Effector memory CD8-positive, alpha-beta T cell (primary cell): ENCODE results near the gene NUP210.
"Not testable (repeated sequence)": the region's sequence is repeated elsewhere in the genome, so short reads cannot be mapped to it uniquely, and the experiment has no call there.

Experiments used
- ATAC-seq: fragments of 150-1000 bp; cut with Tn5 transposase; replicated peaks from 2 replicates; pipeline ENCODE4 v1.10.0; 2021; ENCODE audit warnings: mild to moderate bottlenecking, moderate library complexity
- DNase-seq, 3 experiments: peaks; one replicate each; pipeline ENCODE4 v3.0.0; 2021
- H3K27ac Mint-ChIP-seq, 2 donors: one replicate each; pipeline ENCODE4 v1.8.0; 2022; ENCODE audit warnings: mild to moderate bottlenecking in 2 of 2, mixed read lengths in 2 of 2, moderate library complexity in 2 of 2
- H3K27me3 Mint-ChIP-seq, 2 donors: one replicate each; pipeline ENCODE4 v1.8.0; 2022; ENCODE audit warnings: mixed read lengths in 2 of 2
- H3K36me3 Mint-ChIP-seq: one replicate; pipeline ENCODE4 v1.8.0; 2022; ENCODE audit warnings: mild to moderate bottlenecking, moderate library complexity, mixed read lengths; ENCODE audit not compliant: insufficient read depth
- H3K4me1 Mint-ChIP-seq, 2 donors: one replicate each; pipeline ENCODE4 v1.8.0; 2022; ENCODE audit warnings: low read depth in 2 of 2, mixed read lengths in 2 of 2
- H3K4me3 Mint-ChIP-seq, 2 donors: one replicate each; pipeline ENCODE4 v1.8.0; 2022; ENCODE audit warnings: mild to moderate bottlenecking in 2 of 2, mixed read lengths in 2 of 2, moderate library complexity in 2 of 2
- H3K9me3 Mint-ChIP-seq, 2 donors: one replicate each; pipeline ENCODE4 v1.8.0; 2022; ENCODE audit warnings: mixed read lengths in 2 of 2

Gene NUP210

DNA sequence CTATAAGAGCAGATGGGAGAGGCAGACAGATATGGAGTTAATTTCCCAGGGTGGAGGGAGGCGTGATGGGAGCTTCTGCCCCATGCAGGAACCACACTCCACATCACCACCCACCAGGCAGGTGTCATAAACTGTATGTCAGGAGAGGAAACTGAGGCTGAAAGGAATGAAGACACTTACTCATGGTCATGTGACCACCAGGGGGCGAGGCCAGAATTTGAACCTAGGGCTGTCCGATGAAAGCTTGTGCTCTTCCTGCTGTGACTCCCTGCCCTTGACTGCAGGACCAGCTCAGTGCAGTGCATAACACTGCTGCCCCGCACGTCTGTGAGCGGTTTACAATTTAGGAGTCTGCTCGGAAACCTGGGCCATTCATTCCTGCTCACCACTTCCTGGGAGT lies 28.8 kb downstream of the NUP210 start:
- peaks cover 63% of the 10 kb centered on the region for H3K36me3 Mint-ChIP-seq
- peak overlapping the region; percentile 77 to 90 for H3K27ac Mint-ChIP-seq
- ATAC-seq (peak; percentile 33), DNase-seq (peak; percentile 9 to 18 (median 17))
- H3K4me1 Mint-ChIP-seq: peaks cover 15 to 26% of the 10 kb centered on the region in 2 donors
- no peaks in the 10 kb centered on the region for H3K9me3 Mint-ChIP-seq
- no peak overlapping the region for H3K4me3 Mint-ChIP-seq
- H3K27me3 Mint-ChIP-seq: no peaks in the 10 kb centered on the region

DNA sequence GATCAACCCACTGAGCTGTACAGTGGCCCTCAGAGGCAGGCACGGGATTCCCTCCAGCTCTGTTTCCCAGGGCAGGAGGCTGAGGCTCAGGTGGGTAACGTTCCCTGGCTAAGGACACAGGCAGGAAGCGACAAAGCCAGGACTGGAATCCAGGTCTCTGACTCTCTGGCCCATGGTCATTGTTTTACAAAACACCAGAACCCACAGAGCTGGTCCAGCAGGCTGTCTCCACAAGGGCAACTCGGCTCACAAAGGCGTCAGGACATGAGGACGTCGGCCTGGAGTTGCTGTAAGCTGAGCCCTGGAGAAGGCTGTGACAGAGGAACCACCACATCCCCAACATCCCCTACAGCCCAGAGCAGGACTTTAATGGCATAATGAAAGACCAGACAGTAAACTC lies 30.7 kb downstream of the NUP210 start:
- H3K4me1 Mint-ChIP-seq: peaks cover 20 to 26% of the 10 kb centered on the region in 2 donors
- DNase-seq (no peak), ATAC-seq (no peak)
- H3K36me3 Mint-ChIP-seq: peaks cover 69% of the 10 kb centered on the region
- no peaks in the 10 kb centered on the region for H3K9me3 Mint-ChIP-seq
- H3K27me3 Mint-ChIP-seq: no peaks in the 10 kb centered on the region
- no peak overlapping the region for H3K4me3 Mint-ChIP-seq
- peak overlapping the region in 1 of 2 donors; percentile 17 for H3K27ac Mint-ChIP-seq

DNA sequence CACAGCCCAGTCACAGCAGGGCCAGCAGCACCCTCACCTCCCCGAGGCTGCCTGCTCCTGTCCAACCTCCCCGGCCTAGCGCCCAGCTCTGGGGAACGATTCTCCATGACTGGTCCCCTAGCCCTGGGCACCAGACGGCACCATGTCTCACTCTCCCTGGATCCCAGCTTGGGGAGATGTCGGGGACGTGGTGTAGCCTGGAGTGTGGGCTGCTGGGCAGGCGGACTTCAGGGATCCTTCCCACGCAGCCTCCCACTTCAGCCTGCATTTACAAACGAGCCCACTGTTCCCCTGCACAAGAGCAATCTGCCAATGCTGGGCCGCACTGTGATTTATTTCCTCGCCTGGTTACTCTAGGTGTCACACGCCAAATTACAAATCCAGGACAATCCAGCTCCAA lies 31.3 kb downstream of the NUP210 start:
- peak overlapping the region in 1 of 2 donors; percentile 74 for H3K27ac Mint-ChIP-seq
- peaks cover 20 to 25% of the 10 kb centered on the region in 2 donors for H3K4me1 Mint-ChIP-seq
- no peak for DNase-seq
- no peak overlapping the region for H3K4me3 Mint-ChIP-seq
- no peaks in the 10 kb centered on the region for H3K27me3 Mint-ChIP-seq
- H3K36me3 Mint-ChIP-seq: peaks cover 74% of the 10 kb centered on the region
- ATAC-seq: no peak
- H3K9me3 Mint-ChIP-seq: no peaks in the 10 kb centered on the region

DNA sequence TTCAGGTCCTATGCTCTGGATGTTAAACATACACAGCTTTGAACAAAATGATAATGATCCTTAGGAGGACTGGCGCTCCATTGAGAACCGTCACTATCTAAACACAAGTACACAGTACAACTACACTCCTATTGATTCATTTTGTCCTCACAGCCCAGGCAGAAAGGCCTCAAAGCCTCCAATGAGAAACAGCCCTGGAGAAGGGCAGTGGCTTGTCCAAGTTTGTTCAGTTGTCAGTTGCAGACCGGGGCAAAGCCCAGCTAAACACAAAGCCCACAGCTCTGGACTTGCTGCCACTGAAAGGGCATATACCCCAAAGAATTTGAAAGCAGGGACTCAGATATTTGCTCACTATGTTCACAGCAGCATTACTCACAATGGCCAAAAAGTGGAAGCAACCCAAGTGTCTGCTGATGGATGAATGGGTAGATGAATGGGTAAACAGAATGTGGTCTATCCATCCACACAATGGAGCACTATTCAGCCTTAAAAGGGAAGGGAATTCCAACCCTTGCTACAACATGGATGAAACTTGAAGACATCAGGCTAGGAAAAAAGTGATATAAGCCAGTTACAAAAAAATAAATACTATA lies 34.7 kb downstream of the NUP210 start:
- ATAC-seq (no peak), DNase-seq (no peak)
- no peak overlapping the region for H3K4me3 Mint-ChIP-seq
- peaks cover 79% of the 10 kb centered on the region for H3K36me3 Mint-ChIP-seq
- H3K9me3 Mint-ChIP-seq: no peaks in the 10 kb centered on the region
- peak overlapping the region; percentile 30 to 35 for H3K27ac Mint-ChIP-seq
- peaks cover 10 to 18% of the 10 kb centered on the region in 2 donors for H3K4me1 Mint-ChIP-seq
- H3K27me3 Mint-ChIP-seq: no peaks in the 10 kb centered on the region

DNA sequence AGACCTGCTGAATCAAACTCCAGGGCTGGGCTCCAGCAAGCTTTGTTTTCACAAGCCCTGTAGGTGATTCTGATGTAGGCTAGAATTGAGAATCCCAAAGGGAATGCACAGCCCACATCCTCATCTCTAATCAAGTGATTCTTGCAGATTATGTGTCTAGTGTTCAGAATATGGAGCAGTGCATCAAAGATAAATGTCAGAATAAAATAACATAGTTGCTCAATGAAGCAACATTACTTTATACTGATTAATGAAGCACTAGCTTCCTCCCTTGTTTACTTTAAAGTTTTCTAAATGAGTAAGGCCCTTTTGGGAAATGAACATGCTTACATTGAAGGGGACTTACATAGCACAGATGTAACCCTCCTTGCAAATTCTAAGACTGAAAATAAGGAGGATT lies 39.2 kb downstream of the NUP210 start:
- Mint-ChIP-seq H3K9me3 (no peaks in the 10 kb centered on the region), H3K4me1 (peaks cover 10 to 19% of the 10 kb centered on the region in 2 donors), H3K36me3 (peaks cover 86% of the 10 kb centered on the region), H3K27me3 (no peaks in the 10 kb centered on the region), H3K4me3 (no peak overlapping the region), H3K27ac (peak overlapping the region; percentile 16 to 65)
- DNase-seq (no peak), ATAC-seq (no peak)

DNA sequence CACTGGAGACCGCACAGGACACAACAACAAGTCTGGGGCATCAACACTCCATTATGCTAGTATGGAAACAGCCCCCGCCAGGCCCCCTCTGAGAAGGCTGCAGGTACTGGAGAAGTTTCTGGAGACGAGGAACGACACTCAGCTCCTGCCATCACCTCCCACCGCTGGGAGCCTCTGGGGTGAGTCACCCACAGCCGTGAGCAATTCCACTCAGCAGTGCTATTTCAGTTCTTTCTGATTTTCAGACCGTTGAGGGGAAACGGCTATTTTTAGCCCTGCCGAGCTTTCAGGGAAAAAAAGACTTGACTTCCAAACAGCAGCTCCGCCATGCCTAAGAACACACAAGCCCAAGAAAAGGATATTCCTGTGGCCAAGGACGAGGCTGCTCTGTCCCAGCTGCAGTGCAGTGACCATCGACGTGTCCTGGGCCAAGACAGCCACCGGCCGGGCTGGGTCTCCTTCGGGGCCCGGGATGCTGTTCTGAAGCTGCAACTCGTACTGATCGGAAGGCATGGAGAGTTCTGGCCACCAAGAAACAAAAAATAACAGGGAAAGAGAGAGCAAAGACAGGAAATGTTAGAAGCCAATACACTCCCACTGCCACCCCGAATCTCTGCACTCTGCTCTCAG lies 40.8 kb downstream of the NUP210 start:
- ATAC-seq (no peak), DNase-seq (no peak)
- no peak overlapping the region for H3K4me3 Mint-ChIP-seq
- no peaks in the 10 kb centered on the region for H3K9me3 Mint-ChIP-seq
- no peaks in the 10 kb centered on the region for H3K27me3 Mint-ChIP-seq
- no peak overlapping the region for H3K27ac Mint-ChIP-seq
- peaks cover 9 to 16% of the 10 kb centered on the region in 2 donors for H3K4me1 Mint-ChIP-seq
- peaks cover 69% of the 10 kb centered on the region for H3K36me3 Mint-ChIP-seq

DNA sequence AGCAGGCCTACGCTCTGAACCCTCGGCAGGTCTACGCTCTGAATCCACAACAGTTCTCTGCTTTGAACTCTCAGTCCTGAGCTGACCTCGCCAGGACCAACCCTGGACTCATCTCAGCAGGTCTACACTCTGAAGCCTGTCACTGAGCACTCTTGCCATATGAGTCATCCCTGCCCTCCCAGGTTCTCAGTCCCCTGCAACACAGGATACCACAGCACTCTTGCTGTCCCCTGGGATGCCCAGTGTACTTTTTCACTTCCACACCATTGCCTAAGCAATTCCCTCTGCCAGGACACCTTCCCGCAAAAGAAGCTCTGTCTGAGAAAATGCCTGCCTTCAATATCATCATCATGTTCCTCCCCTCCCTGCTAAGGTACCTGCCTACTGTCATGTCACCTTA lies 42.0 kb downstream of the NUP210 start:
- DNase-seq (no peak), ATAC-seq (no peak)
- Mint-ChIP-seq H3K27me3 (no peaks in the 10 kb centered on the region), H3K4me1 (peaks cover 9 to 16% of the 10 kb centered on the region in 2 donors), H3K27ac (peak overlapping the region; percentile 56 to 62), H3K9me3 (no peaks in the 10 kb centered on the region), H3K36me3 (peaks cover 58% of the 10 kb centered on the region), H3K4me3 (no peak overlapping the region)

DNA sequence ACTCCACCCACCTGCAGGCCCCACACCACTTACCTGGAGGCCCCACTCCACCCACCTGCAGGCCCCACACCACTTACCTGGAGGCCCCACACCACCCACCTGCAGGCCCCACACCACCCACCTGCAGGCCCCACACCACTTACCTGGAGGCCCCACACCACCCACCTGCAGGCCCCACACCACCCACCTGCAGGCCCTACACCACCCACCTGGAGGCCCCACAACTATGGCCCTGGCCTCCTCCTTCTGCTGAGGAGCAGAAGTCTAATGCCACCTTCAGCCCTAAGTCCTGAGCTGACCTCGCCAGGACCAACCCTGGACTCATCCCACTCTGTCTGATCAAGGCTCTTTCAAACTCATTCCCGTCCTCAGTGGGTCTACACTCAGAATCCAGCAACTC lies 42.4 kb downstream of the NUP210 start:
- peaks cover 9 to 16% of the 10 kb centered on the region in 2 donors for H3K4me1 Mint-ChIP-seq
- H3K4me3 Mint-ChIP-seq, H3K27me3 Mint-ChIP-seq, ATAC-seq, DNase-seq, H3K9me3 Mint-ChIP-seq: not testable (repeated sequence)
- H3K36me3 Mint-ChIP-seq: peaks cover 57% of the 10 kb centered on the region
- H3K27ac Mint-ChIP-seq: peak overlapping the region in 1 of 2 donors; percentile 56

DNA sequence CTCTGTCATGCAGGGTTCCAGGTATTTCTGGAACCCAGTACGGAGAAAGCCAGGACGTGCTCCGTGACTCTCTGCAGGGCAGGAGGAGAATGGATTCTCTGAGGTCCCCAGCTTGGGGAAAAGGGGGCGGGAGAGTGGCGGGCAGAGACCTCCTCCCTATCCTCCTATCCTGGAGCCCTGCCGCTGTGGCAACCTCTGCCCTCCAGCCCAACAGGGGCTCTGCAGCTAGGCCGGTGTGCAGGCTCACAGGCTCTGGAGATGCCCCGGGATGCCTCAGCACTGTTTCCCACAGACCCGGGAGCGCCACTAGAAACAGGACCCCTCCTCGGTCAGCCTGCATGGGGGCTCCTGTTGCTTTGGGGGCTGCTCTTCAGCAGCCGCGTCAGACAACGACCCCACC lies 43.1 kb downstream of the NUP210 start:
- peaks cover 51% of the 10 kb centered on the region for H3K36me3 Mint-ChIP-seq

DNA sequence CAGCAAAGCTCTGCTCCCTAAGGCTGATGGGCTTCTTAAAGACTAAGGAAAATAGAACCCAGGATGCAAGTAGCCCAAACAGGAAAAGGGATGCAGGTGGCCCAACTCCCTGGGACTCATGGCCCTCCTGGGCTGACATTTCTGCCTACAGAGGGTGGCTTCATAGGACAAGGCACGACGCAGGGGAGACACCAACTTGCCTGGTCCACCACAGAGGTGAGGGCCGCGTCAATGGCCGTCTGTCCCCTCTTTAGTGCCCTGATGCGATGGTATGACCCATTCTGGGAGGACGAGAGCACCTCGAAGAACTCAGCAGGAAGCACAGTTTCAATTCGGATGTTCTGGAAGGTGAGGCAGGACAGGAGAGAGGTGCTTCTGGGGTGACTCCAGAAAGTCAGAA lies 44.0 kb downstream of the NUP210 start:
- ATAC-seq: no peak
- H3K27me3 Mint-ChIP-seq: no peaks in the 10 kb centered on the region
- H3K9me3 Mint-ChIP-seq: no peaks in the 10 kb centered on the region
- no peak for DNase-seq
- no peak overlapping the region for H3K27ac Mint-ChIP-seq
- no peak overlapping the region for H3K4me3 Mint-ChIP-seq
- H3K36me3 Mint-ChIP-seq: peaks cover 44% of the 10 kb centered on the region
- peaks cover 8 to 10% of the 10 kb centered on the region in 2 donors for H3K4me1 Mint-ChIP-seq

More for the DNA sequence above, 43.1 kb downstream of the NUP210 start:
- Mint-ChIP-seq H3K4me1 (peaks cover 8 to 12% of the 10 kb centered on the region in 2 donors), H3K27me3 (no peaks in the 10 kb centered on the region), H3K9me3 (no peaks in the 10 kb centered on the region), H3K27ac (no peak overlapping the region), H3K4me3 (no peak overlapping the region)
- ATAC-seq (no peak), DNase-seq (no peak)

DNA sequence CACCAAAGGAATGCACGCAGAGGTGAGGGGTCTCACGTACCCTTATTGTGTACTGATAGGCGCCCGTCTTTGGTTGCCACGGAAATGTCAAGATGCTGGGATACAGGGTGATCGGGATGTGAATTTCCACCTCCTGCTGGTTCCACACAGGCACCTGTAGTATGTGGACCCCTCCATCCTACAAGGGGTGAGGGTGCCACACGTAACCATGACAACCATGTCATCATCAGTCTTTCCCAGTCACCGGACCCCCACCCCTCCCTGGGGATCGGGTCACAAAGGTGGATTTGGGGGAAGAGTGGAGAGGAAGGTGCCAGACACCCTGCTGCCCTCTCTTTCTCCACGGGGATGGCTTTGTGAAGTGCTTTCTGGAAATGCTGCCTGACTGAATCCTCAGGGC lies 44.7 kb downstream of the NUP210 start:
- Mint-ChIP-seq H3K4me1 (peaks cover 10 to 14% of the 10 kb centered on the region in 2 donors), H3K27ac (no peak overlapping the region), H3K4me3 (no peak overlapping the region), H3K27me3 (no peaks in the 10 kb centered on the region), H3K36me3 (peaks cover 39% of the 10 kb centered on the region), H3K9me3 (no peaks in the 10 kb centered on the region)
- ATAC-seq (no peak), DNase-seq (no peak)

DNA sequence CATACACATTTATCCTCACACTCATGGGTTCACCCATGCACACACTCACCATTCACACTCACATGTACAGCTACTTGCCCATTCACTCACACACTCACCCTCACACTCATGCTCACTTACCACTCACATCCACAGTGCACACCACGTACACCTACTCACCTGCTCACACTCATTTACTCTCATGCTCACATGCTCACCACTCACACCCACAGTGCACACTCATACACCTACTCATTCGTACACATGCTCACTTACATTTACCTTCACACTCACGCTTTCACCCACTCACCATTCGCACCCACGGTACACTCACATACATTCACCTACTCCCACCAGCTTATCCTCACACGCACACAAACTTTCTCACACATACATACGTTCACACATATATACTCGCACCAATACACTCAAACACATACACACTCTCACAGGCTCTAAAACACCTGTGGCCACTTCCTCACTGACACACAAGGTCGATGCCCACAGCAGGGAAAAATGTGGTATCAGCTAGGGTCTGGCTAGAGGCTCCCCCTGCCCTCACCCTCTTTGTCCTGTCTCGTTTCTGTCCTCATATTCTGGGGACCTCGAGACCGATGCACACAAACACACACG lies 46.0 kb downstream of the NUP210 start:
- ATAC-seq (no peak), DNase-seq (no peak)
- peaks cover 37% of the 10 kb centered on the region for H3K36me3 Mint-ChIP-seq
- no peak overlapping the region for H3K27ac Mint-ChIP-seq
- peaks cover 10 to 14% of the 10 kb centered on the region in 2 donors for H3K4me1 Mint-ChIP-seq
- no peaks in the 10 kb centered on the region for H3K27me3 Mint-ChIP-seq
- no peak overlapping the region for H3K4me3 Mint-ChIP-seq
- H3K9me3 Mint-ChIP-seq: no peaks in the 10 kb centered on the region

DNA sequence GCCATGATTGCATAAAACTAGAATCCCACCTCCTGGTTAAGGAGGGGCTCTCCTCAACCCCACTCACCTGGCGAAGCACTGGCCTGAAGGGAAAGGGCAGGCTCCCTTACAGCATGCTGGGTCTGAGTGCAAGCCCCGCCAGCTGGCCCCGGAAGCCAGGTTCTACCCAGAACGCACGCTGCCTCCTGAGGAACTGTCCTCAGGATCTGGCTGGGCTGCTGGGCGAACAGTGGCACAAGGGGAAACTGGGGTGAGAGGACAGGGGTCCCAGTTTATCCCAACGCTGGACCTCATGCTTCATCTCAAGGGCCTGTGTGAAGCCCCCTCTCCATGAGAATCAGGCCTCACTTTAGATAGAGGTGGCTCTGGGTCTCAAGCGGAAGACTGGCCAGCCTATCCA lies 47.5 kb downstream of the NUP210 start:
- no peaks in the 10 kb centered on the region for H3K27me3 Mint-ChIP-seq
- H3K4me1 Mint-ChIP-seq: peaks cover 3 to 4% of the 10 kb centered on the region in 2 donors
- no peak overlapping the region for H3K4me3 Mint-ChIP-seq
- peaks cover 35% of the 10 kb centered on the region for H3K36me3 Mint-ChIP-seq
- H3K9me3 Mint-ChIP-seq: no peaks in the 10 kb centered on the region
- H3K27ac Mint-ChIP-seq: peak overlapping the region in 1 of 2 donors; percentile 74
- ATAC-seq: no peak
- no peak for DNase-seq

DNA sequence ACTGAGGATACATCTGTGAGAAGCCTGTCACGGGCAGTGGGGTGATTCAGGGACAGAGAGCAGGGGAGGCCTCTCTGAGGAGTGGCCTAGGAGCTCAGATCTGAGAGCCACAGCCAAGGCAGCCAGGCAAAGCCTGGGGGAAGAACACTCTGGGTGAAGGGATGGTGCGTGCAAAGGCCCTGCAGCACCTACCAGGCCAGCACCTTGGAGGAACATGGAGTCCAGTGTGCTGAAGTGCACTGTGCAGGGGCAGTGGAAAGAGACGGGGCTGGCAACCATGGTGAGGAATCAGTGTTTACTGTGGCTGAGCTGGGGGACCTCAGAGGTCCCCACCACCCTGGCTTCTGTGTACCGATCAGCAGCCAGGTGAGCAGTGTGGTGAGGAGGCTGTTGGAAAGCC lies 48.0 kb downstream of the NUP210 start:
- Mint-ChIP-seq H3K9me3 (no peaks in the 10 kb centered on the region), H3K36me3 (peaks cover 33% of the 10 kb centered on the region), H3K27ac (peak overlapping the region in 1 of 2 donors; percentile 74), H3K27me3 (no peaks in the 10 kb centered on the region), H3K4me3 (no peak overlapping the region), H3K4me1 (peaks cover 3 to 4% of the 10 kb centered on the region in 2 donors)
- DNase-seq: no peak
- ATAC-seq: no peak
